ENCODE data around the gene CDR2. TPM values are rescaled to one million over a fixed set of nuclear protein-coding genes. Genes with fewer than 3 reads are reported as not detected.

Gene CDR2
- total and polyA plus RNA-seq, 9 of the 15 experiments (the other 6 are each of a cell fraction or from before 2014, with no cell fraction given), result 4.6 to 30.3 (median 19.9) TPM

GRCh38 chr16:22297871-22298733 lies 76.3 kb downstream of the CDR2 start (continued):
- peak in 2 of 3 experiments; percentile 4 to 23 for TF ChIP-seq YY1 (IDR thresholded peaks at IDR 0.05; ENCODE audit: borderline replicate concordance in 1 of 3, control insufficient read depth in 1 of 3, extremely low read depth in 1 of 3, insufficient read depth in 3 of 3, insufficient read length in 1 of 3, insufficient replicate concordance in 2 of 3, low read depth in 1 of 3, low read length in 2 of 3)
- TF ChIP-seq SIN3A (IDR thresholded peaks at IDR 0.05; ENCODE audit: borderline replicate concordance in 2 of 2, control insufficient read depth in 1 of 2, low read depth in 2 of 2, low read length in 2 of 2), result peak in 1 of 2 experiments; percentile 4; a peak in 1 of 4 replicates
- TF ChIP-seq ZNF586 (CRISPR knock-in tag; conservative IDR thresholded peaks at IDR 0.05), result no peak
- no peak for TF ChIP-seq SFPQ (IDR thresholded peaks at IDR 0.05; ENCODE audit: low read depth, low read length)
- TF ChIP-seq ZBTB40 (IDR thresholded peaks at IDR 0.05), result peak; percentile 80
- 0 out of 2 replicates have a peak, but pooled peaks have one; percentile 17 for TF ChIP-seq ZBTB40 (CRISPR knock-in tag; IDR thresholded peaks at IDR 0.05)
- TF ChIP-seq EP300 (IDR thresholded peaks at IDR 0.05; ENCODE audit: low read length), result peak; percentile 51
- TF ChIP-seq MCM3 (IDR thresholded peaks at IDR 0.05), result no peak
- peak; percentile 72 for TF ChIP-seq SUPT5H (IDR thresholded peaks at IDR 0.05)
- peak in 1 of 2 experiments; percentile 64; a peak in 1 of 4 replicates for TF ChIP-seq SRF (CRISPR knock-in tag; IDR thresholded peaks at IDR 0.05)
- peak in 1 of 2 experiments; percentile 16 for TF ChIP-seq E2F6 (IDR thresholded peaks at IDR 0.05; ENCODE audit: borderline replicate concordance in 1 of 2, extremely low read depth in 1 of 2, insufficient read depth in 1 of 2, insufficient read length in 1 of 2, low read depth in 1 of 2, low read length in 1 of 2, poor library complexity in 1 of 2, severe bottlenecking in 1 of 2)
- no peak for TF ChIP-seq EWSR1 (IDR thresholded peaks at IDR 0.05; ENCODE audit: borderline replicate concordance, low read depth, partially characterized antibody)
